Calu3 (cell line): ENCODE data around the gene TBC1D14. TPM values are rescaled to one million over a fixed set of nuclear protein-coding genes. Genes with fewer than 3 reads are reported as not detected.
"Not testable (repeated sequence)": the region's sequence is repeated elsewhere in the genome, so short reads cannot be mapped to it uniquely, and the experiment has no call there.

Source experiments
- BruUV-seq: library from RNA; stranded (reverse); fragments of 400-500 nt; replicated peaks from 2 replicates; lab custom pipeline; 2021; lab: Mats Ljungman, UMichigan
- CTCF ChIA-PET: fragments of 300-600 bp; sonication (Branson Sonifier 250); formaldehyde crosslinking; loops from one replicate; lab custom pipeline; 2022; ENCODE audit warnings: antibody characterized with exemption; lab: Charles Lee
- DNase-seq: peaks from one replicate; pipeline ENCODE4 v3.0.0; 2022
- H3K27ac Mint-ChIP-seq: one replicate; pipeline ENCODE4 v1.8.0; 2022; ENCODE audit warnings: mixed read lengths; ENCODE audit not compliant: unreplicated experiment
- H3K27me3 Mint-ChIP-seq: one replicate; pipeline ENCODE4 v1.8.0; 2022; ENCODE audit warnings: mixed read lengths; ENCODE audit not compliant: unreplicated experiment
- H3K36me3 Mint-ChIP-seq: one replicate; pipeline ENCODE4 v1.8.0; 2022; ENCODE audit warnings: mild to moderate bottlenecking, moderate library complexity, mixed read lengths; ENCODE audit not compliant: insufficient read depth, unreplicated experiment
- H3K4me1 Mint-ChIP-seq: one replicate; pipeline ENCODE4 v1.8.0; 2022; ENCODE audit warnings: mild to moderate bottlenecking, low read depth, mixed read lengths; ENCODE audit not compliant: unreplicated experiment
- H3K4me3 Mint-ChIP-seq: one replicate; pipeline ENCODE4 v1.8.0; 2022; ENCODE audit warnings: mild to moderate bottlenecking, low read depth, moderate library complexity, mixed read lengths; ENCODE audit not compliant: unreplicated experiment
- H3K9me3 Mint-ChIP-seq: one replicate; pipeline ENCODE4 v1.8.0; 2022; ENCODE audit warnings: low read depth, mixed read lengths; ENCODE audit not compliant: unreplicated experiment
- intact Hi-C: fragments of 100-400 bp; cut with micrococcal nuclease; formaldehyde crosslinking; loops from one replicate; pipeline ENCODE4 v1.10.0; 2022; ENCODE audit not compliant: unreplicated experiment
- total RNA-seq: library from RNA; stranded (reverse); gene quantifications from 2 replicates; pipeline ENCODE4 v1.2.3, GENCODE V29; 2022
- TF ChIP-seq, protein P1 (sequence below): fragments of 200-600 bp; IDR thresholded peaks from one replicate; pipeline ENCODE4 v1.8.0; 2022; ENCODE audit warnings: antibody characterized with exemption; ENCODE audit not compliant: unreplicated experiment

The TBC1D14 gene
- total RNA-seq, 1 experiment from 2014 or later, result 26.4 TPM

DNA sequence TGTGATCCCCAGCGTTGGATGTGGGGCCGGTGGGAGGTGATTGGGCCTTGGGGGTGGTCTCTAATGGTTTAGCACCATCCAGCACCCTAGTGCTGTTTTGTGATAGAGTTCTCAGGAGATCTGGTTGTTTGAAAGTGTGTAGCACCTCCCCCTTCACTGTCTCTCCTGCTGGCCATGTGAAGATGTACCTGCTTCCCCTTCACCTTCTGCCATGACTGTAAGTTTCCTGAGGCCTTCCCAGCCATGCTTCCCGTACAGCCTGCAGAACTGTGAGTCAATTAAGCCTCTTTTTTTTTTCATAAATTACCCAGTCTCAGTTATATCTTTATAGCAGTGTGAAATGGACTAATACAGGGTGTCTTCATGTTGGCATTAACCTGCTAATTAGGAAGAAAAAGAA is 19.3 kb upstream of the TBC1D14 start:
- H3K27me3 Mint-ChIP-seq, result no peaks in the 10 kb centered on the region
- H3K4me3 Mint-ChIP-seq, result no peak overlapping the region
- peaks cover 26% of the 10 kb centered on the region for H3K4me1 Mint-ChIP-seq
- no peaks in the 10 kb centered on the region for H3K9me3 Mint-ChIP-seq
- DNase-seq, result no peak
- CTCF ChIA-PET, result no interaction called here
- intact Hi-C loops, result no loop called here
- H3K27ac Mint-ChIP-seq, result no peak overlapping the region
- TF ChIP-seq, protein P1, sequence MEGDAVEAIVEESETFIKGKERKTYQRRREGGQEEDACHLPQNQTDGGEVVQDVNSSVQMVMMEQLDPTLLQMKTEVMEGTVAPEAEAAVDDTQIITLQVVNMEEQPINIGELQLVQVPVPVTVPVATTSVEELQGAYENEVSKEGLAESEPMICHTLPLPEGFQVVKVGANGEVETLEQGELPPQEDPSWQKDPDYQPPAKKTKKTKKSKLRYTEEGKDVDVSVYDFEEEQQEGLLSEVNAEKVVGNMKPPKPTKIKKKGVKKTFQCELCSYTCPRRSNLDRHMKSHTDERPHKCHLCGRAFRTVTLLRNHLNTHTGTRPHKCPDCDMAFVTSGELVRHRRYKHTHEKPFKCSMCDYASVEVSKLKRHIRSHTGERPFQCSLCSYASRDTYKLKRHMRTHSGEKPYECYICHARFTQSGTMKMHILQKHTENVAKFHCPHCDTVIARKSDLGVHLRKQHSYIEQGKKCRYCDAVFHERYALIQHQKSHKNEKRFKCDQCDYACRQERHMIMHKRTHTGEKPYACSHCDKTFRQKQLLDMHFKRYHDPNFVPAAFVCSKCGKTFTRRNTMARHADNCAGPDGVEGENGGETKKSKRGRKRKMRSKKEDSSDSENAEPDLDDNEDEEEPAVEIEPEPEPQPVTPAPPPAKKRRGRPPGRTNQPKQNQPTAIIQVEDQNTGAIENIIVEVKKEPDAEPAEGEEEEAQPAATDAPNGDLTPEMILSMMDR, result no peak
- peaks cover 9% of the 10 kb centered on the region for H3K36me3 Mint-ChIP-seq
- no TSS peak for BruUV-seq

DNA sequence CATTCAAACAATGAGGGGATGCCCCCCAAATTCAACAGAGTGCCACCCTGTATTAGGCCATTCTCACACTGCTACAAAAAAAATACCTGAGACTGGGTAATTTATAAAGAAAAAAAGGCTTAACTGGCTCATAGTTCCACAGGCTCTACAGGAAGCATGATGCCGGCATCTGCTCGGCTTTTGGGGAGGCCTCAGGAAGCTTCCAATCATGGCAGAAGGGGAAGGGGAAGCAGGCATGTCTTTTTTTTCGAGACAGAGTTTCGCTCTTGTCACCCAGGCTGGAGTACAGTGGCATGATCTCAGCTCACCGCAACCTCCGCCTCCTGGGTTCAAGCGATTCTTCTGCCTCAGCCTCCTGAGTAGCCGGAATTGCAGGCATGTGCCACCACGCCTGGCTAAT is 18.7 kb upstream of the TBC1D14 start:
- H3K27me3 Mint-ChIP-seq, DNase-seq, H3K4me3 Mint-ChIP-seq, H3K27ac Mint-ChIP-seq, BruUV-seq, H3K9me3 Mint-ChIP-seq, CTCF ChIA-PET, H3K36me3 Mint-ChIP-seq, intact Hi-C loops: not testable (repeated sequence)
- peaks cover 22% of the 10 kb centered on the region for H3K4me1 Mint-ChIP-seq

DNA sequence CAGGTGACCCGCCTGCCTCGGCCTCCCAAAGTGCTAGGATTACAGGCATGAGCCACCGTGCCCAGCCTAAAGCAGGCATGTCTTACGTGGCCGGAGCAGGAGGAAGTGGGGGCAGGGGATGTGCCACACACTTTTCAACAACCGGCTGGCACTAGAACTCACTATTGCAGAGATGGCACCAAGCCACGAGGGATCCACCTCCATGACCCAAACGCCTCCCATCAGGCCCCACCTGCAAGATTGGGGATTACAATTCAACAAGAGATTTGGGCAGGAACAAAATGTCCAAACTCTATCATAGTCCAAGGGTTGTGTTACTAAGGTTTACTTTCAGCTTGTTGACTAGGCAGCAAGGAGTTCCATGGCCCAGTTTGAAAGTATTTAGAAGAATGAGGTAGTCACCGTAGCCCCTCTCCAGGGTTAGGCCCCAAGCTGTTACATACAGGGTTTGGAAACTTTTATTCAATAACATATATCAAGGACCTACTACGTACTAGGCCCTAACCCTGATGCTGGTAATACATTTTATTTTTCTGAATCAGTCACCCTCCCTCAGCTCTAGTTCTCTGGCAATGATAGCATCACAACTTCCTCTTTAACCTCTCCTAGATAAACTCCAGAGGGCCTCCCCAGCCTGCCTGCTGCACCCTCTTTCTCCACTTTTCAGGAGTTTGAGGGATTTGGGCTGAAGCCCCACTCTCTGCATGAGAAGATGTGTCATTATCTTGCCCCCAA is 18.0 kb upstream of the TBC1D14 start:
- CTCF ChIA-PET, result interaction anchor here (1.0 kb wide), 1 partner anchor 209 kb away, joined by 3 read pairs; no protein-coding TSS in a partner anchor
- no peak for DNase-seq
- intact Hi-C loops, result no loop called here
- Mint-ChIP-seq H3K27me3 (no peaks in the 10 kb centered on the region), H3K4me1 (peaks cover 19% of the 10 kb centered on the region), H3K36me3 (peaks cover 5% of the 10 kb centered on the region), H3K9me3 (no peaks in the 10 kb centered on the region), H3K4me3 (no peak overlapping the region), H3K27ac (no peak overlapping the region)
- BruUV-seq, result no TSS peak
- TF ChIP-seq, protein P1, result no peak

DNA sequence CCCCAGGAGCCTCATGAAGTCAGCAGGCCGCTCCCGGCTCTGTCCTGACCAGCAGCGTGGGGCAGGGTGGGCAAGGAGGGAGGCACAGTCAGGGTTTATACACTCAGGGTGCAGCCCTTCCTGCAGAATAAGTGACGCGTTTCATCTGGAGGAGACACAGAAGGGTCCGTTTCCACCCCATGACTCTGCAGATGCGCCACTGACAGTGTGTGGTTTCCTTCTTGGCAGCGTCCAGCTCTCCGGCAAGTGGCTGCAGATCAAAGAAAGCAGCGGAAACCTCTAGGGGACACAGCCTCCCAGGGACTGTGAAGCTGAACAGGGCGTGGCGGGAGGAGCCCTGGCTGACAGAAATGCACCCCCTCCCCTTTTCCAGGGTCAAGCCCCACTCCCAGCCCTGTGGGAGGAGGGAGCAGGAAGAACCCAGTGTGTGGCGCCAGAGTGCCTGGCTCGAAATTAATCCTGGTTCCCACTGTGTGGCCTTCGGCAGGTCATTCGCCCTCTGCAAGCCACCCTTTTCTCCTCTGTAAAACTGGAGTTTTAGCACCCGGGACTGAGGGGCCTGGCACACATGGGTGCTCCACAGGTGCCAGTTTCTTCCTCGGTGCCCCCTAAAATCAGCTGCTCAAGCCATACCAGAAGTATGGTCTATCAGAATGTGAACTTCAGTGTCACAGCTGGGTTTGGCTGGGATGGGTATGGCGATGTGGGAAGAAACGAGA is 17.3 kb upstream of the TBC1D14 start:
- no peaks in the 10 kb centered on the region for H3K27me3 Mint-ChIP-seq
- no peak for DNase-seq
- BruUV-seq, result no TSS peak
- no peaks in the 10 kb centered on the region for H3K9me3 Mint-ChIP-seq
- TF ChIP-seq, protein P1, result no peak
- H3K27ac Mint-ChIP-seq, result no peak overlapping the region
- intact Hi-C loops, result no loop called here
- peaks cover 5% of the 10 kb centered on the region for H3K36me3 Mint-ChIP-seq
- no peak overlapping the region for H3K4me3 Mint-ChIP-seq
- H3K4me1 Mint-ChIP-seq, result peaks cover 19% of the 10 kb centered on the region
- CTCF ChIA-PET, result interaction anchor here (1.0 kb wide), 1 partner anchor 208 kb away, joined by 3 read pairs; no protein-coding TSS in a partner anchor
